ENCODE measurements around the gene RPL6.
"Not testable (repeated sequence)": the region's sequence is repeated elsewhere in the genome, so short reads cannot be mapped to it uniquely, and the experiment has no call there.

The RPL6 gene

GRCh38 chr12:112409064-112409905 is at the start of gene RPL6:
RPL6 (minus strand) TSS chr12:112409605; CDS start chr12:112408656, 949 bp downstream.
- DNase-seq, result peak; percentile 98

GRCh38 chr12:112458751-112459150 is 49.3 kb upstream of the RPL6 start:
- DNase-seq, result no peak

GRCh38 chr12:112458330-112458729 is 48.9 kb upstream of the RPL6 start:
- no peak for DNase-seq

- not testable (repeated sequence) for DNase-seq
Measured at GRCh38 chr12:112457142-112457541, 47.7 kb upstream of the RPL6 start.

GRCh38 chr12:112456029-112456428 is 46.6 kb upstream of the RPL6 start:
- no peak for DNase-seq

- no peak for DNase-seq
Measured at GRCh38 chr12:112450725-112451124, 41.3 kb upstream of the RPL6 start.

GRCh38 chr12:112448165-112448564 is 38.8 kb upstream of the RPL6 start:
- not testable (repeated sequence) for DNase-seq

- DNase-seq, result peak; percentile 78
Measured at GRCh38 chr12:112447106-112447505, 37.7 kb upstream of the RPL6 start.

GRCh38 chr12:112446008-112446725 is 36.8 kb upstream of the RPL6 start:
- peak; percentile 78 for DNase-seq

- DNase-seq, result no peak
Measured at GRCh38 chr12:112443916-112444315, 34.5 kb upstream of the RPL6 start.

GRCh38 chr12:112440653-112441052 is 31.2 kb upstream of the RPL6 start:
- DNase-seq, result not testable (repeated sequence)

GRCh38 chr12:112439769-112440168 is 30.4 kb upstream of the RPL6 start:
- no peak for DNase-seq

GRCh38 chr12:112438645-112439044 is 29.2 kb upstream of the RPL6 start:
- DNase-seq, result not testable (repeated sequence)

GRCh38 chr12:112433551-112433950 is 24.1 kb upstream of the RPL6 start:
- no peak for DNase-seq

- no peak for DNase-seq
Measured at GRCh38 chr12:112431965-112432364, 22.6 kb upstream of the RPL6 start.

GRCh38 chr12:112430929-112431328 is 21.5 kb upstream of the RPL6 start:
- no peak for DNase-seq

GRCh38 chr12:112427760-112428159 is 18.4 kb upstream of the RPL6 start:
- DNase-seq, result no peak

GRCh38 chr12:112425582-112426382 is 16.4 kb upstream of the RPL6 start:
- no peak for DNase-seq

- no peak for DNase-seq
Measured at GRCh38 chr12:112424126-112424525, 14.7 kb upstream of the RPL6 start.

GRCh38 chr12:112422531-112422930 is 13.1 kb upstream of the RPL6 start:
- DNase-seq, result no peak

- no peak for DNase-seq
Measured at GRCh38 chr12:112421363-112421762, 12.0 kb upstream of the RPL6 start.

GRCh38 chr12:112420740-112421139 is 11.3 kb upstream of the RPL6 start:
- DNase-seq, result no peak

All from hematopoietic multipotent progenitor cell treated with erythropoietin and hydrocortisone succinate and interleukin-3 and kit ligand, for 4 days (in vitro differentiated cells).